HG03469 (cell line): ENCODE measurements around the gene RHOB.
"Not testable (repeated sequence)": the region's sequence is repeated elsewhere in the genome, so short reads cannot be mapped to it uniquely, and the experiment has no call there.

ENCODE experiments used
- ATAC-seq: cut with Tn5 transposase; IDR thresholded peaks from one replicate; pipeline ENCODE4 v1.9.1; 2021; ENCODE audit warnings: mild to moderate bottlenecking, moderate library complexity, moderate number of reproducible peaks; ENCODE audit not compliant: unreplicated experiment

RHOB gene

DNA sequence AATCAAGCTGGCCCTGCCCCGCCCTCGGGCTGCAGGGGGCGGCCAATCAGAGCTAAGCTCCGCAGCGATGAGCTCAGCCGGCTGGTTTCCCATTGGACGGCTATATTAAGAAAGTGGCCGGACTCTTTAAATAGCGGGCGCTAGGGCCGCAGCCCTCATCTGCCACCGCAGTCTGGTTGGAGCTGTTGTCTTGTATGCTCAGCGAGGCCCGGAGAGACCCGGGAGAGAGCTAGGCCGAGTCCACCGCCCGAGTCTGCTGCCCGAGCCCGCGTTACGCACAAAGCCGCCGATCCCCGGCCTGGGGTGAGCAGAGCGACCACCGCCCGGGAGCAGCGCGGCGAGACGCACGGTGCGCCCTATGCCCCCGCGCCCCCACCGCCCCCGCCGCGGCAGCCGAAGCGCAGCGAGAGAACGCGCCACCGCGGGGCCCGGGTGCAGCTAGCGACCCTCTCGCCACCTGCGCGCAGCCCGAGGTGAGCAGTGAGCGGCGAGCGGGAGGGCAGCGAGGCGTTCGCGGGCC, at the start of gene RHOB:
TSS of gene RHOB (plus strand) at position 158 of the 520 bp plus-strand sequence. CDS start 392 bp downstream, outside the sequence.
- ATAC-seq, result peak; percentile 96

DNA sequence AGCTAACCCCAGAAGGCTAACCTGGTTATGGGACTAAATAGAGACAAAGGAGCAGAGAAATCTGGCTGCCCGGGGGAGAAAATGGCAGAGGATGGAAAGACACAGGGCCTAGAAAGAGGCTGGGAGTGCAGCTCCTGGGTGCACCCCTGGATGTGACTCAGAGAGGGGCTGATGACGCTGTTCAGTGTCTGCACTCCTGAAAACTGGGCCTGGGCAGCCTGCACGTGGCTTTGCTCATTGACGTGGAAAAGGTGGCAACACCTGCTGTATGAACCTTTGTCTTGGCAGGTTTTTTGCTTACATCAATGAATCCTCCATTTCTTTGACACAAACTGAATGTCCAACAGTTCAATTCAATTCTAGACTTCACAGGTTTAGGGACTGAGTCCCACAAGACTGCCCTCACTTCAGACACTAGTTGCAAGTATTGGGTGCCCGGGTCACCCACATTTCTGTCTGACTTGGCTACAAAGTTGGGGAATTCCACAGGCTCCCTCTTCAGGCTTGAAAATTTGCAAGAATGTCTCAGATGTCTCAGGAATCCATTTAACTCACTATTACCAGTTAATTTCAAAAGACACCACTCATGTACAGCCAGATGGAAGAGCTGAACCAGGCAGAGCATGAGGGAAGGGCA, 48.9 kb upstream of the RHOB start:
- ATAC-seq, result no peak

- no peak for ATAC-seq
Observed at GRCh38 chr2:20398956-20399567, 47.8 kb upstream of the RHOB start.

- no peak for ATAC-seq
Observed at GRCh38 chr2:20400306-20400705, 46.6 kb upstream of the RHOB start.

- no peak for ATAC-seq
Observed at GRCh38 chr2:20400787-20401488, 45.9 kb upstream of the RHOB start.

DNA sequence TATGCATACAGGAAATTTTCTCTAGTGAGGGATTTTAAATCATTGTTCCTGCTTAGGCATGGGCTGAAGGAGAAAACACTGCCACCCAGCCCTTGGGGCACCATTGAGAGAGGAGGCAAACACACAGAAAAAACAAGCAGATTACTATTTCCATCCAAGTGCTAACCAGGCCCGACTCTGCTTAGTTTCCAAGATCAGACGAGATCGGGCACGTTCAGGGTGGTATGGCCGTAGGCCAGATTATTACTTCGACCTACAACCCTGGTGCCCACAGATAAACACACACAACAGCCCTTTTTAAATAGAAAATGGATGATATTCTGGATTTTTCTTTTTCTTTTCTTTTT, 45.4 kb upstream of the RHOB start:
- no peak for ATAC-seq

GRCh38 chr2:20403774-20404312, 43.0 kb upstream of the RHOB start:
- ATAC-seq, result no peak

DNA sequence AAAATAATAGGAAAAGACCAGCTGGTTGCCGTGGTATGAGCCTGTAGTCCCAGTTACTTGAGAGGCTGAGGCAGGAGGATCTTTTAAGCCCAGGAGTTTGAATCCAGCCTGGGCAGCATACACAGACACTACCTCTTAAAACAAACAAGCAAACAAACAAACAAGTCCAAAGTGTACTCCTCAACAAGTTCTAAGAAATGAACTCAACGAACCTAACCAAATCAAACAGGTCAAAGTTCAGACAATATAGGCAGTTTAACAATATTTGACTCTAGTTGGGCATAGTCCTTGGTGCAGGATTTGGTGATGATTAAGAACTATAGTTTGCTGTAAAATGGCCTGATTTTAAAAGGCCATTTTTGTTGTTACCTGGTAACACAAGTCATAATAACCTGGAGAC, 41.9 kb upstream of the RHOB start:
- ATAC-seq, result no peak

DNA sequence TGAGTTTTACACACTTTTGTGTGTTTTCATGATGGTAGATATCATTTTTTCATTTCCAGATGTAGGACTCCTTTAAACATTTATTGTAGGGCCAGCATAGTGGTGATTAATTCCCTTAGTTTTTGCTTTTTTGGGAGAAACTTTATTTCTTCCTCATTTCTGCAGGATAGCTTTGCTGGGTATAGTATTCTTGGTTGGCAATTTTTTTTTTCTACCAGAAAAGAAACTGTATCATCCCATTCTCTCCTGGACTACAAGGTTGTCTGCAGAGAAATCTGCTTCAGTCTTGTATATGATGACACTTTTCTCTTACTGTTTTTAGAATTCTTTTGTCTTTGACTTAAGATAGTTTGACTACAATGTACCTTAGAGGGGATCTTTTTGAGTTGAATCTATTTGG, 37.8 kb upstream of the RHOB start:
- no peak for ATAC-seq

GRCh38 chr2:20410556-20411277, 36.2 kb upstream of the RHOB start:
- no peak for ATAC-seq

DNA sequence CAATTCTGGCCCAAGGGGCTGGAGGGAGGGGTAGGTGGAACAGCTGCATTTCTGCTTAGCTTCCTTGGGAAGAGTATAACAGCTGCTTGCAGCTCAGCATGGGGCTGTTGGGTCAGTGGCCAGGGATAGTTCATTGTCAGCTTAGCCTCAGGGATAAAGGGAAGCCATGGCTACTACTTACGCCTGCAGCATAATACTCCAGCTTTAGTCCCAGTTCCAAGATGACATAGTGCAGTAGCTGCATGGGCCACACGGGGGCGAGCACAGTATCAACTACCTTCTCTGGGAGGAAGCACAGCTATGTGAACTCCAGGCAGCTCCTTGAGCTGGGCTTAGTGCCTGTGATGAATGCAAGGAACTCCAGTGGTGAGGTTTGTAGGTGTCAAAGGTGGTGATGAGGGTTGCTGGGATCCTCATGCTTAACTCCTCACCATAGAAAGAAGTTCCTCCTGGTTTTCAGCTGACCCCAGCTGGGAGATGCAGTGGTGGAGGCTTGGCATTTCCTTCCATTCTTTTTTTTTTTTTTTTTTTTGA, 35.4 kb upstream of the RHOB start:
- ATAC-seq, result peak; percentile 99

GRCh38 chr2:20414806-20415205, 32.1 kb upstream of the RHOB start:
- no peak for ATAC-seq

- ATAC-seq, result no peak
Observed at GRCh38 chr2:20415511-20415918, 31.4 kb upstream of the RHOB start.

- ATAC-seq, result no peak
Observed at GRCh38 chr2:20416723-20417122, 30.2 kb upstream of the RHOB start.

DNA sequence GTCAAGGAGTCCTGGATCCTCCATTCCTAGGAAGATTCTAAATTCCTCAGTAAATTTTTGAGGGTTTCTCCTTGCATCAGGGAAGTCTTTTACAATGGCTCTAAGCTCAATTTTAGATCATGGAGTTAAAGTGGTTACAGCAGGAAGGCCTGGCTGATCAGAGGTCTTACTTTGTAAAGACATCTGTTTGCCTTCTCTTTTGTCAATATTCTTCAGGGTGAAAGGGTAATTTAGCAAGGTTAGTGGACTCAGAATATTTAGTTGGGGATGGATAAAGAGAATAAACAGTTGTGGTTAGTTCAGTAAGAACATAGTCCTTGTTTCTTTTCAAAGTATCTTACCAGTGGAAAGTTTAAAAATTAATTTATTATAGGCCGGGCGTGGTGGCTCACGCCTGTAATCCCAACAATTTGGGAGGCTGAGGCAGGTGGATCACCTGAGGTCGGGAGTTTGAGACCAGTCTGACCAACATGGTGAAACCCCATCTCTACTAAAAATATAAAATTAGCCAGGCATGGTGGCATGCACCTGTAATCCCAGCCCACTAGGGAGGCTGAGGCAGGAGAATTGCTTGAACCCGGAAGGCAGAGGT, 29.5 kb upstream of the RHOB start:
- ATAC-seq, result not testable (repeated sequence)

GRCh38 chr2:20418519-20418918, 28.4 kb upstream of the RHOB start:
- no peak for ATAC-seq

- ATAC-seq, result no peak
Observed at GRCh38 chr2:20419007-20419576, 27.8 kb upstream of the RHOB start.

DNA sequence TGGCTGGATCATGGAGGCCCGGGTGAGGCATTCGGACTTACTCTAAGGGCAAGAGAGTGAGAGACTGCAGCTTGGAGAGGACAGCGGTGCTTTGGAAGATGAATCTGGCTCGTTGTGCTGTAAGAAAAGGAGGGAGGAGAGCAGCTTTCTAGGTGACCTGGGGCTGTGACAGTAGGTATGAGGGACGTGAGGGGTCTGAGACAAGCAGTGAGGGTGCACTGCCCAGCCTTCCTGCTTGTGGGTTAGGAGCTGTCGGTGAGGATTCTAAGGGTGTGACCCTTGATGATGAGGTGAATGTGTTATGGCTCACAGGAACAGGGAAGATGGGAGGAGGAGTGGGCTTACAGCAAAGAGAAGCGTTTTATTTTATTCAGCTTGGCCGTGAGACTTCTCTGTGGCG, 27.1 kb upstream of the RHOB start:
- ATAC-seq, result no peak

DNA sequence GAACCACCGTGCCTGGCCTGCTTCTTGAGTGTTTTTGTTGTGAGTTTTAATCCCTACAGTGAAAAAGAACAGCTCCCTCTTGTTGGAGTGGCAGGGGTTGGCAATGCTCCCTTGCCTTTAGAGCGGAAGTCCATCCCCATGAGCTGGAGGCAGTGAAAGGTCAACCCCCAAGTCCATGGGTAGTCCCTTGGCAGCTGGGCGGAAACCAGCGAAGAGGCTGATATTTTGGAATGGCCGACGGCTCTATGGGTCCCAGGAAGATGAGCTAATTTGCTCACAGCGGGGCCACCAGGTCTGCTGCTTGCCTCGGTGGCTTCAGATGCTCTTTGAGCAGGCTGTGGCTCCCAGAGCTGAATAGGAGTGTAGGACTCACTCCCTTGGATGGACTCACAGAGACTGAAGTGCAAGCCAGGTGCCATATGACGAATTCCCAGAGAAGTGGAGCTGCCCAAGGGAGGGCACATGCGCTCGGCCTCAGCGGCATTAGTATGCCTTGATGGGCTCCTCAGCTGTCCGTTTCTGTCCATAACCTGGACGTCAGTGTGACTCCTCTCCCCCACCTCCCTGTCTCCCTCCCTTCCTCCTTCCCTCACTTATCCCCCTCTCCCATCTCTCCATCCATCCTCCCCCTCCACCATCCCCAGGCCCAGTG, 25.4 kb upstream of the RHOB start:
- ATAC-seq, result no peak

DNA sequence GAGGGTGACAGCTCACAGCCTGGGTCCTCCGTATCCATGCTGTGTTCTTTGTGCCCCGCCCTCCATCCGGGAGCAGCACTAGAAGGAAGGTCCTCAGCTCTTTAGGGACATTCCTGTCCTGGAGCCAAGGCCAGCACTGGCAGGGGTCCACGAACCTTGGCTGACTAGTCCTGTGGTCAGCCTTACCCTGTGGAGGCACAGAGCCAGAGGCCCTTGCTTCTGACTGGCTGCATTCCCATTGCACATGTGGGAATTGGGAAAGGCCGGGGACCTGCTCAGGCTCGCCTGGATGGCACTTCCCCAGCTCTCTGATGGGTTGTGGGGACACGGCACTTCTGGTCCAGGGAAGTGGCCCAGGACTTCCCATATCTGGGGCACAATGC, 24.9 kb upstream of the RHOB start:
- no peak for ATAC-seq
